ES-I3 (cell line): ENCODE measurements around the gene EEF2K.

ENCODE experiments used
- H3K36me3 ChIP-seq: 2 replicates; pipeline ENCODE4 v1.6.1; 2013; ENCODE audit warnings: mild to moderate bottlenecking, low read length, control low read depth, moderate library complexity; ENCODE audit not compliant: insufficient read depth
- H3K4me1 ChIP-seq: 2 replicates; pipeline ENCODE4 v1.6.1; 2013; ENCODE audit warnings: mild to moderate bottlenecking, control low read depth, low read length; ENCODE audit not compliant: insufficient read depth
- H3K9ac ChIP-seq: 2 replicates; pipeline ENCODE4 v1.6.1; 2013; ENCODE audit warnings: low read depth, mild to moderate bottlenecking, low read length, moderate library complexity
- H3K9me3 ChIP-seq: 2 replicates; pipeline ENCODE4 v1.6.1; 2013; ENCODE audit warnings: mild to moderate bottlenecking, low read length, moderate library complexity; ENCODE audit not compliant: control insufficient read depth, insufficient read depth

The EEF2K gene

DNA sequence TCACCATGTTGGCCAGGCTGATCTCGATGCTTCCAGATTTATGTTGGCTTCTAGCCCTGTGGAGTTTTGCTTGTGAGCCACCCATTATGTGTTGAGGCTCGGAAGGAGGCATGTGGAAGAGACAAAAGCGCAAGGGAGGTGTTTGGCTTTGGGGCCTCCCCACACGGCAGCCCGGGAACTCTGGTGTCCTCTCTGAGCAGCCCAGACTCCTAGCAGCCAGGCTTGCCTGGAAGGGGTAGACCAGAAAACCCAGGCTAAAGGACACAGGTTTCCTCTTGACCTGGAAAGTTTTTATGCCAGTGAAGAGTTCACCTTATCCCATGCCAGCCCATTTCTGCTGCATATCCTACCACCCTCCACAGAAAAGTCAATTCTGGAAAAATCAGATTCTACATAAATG lies 22.7 kb upstream of the EEF2K start:
- Histone ChIP-seq H3K36me3 (no peaks in the 10 kb centered on the region), H3K9ac (no peak overlapping the region), H3K9me3 (no peaks in the 10 kb centered on the region), H3K4me1 (no peaks in the 10 kb centered on the region)

DNA sequence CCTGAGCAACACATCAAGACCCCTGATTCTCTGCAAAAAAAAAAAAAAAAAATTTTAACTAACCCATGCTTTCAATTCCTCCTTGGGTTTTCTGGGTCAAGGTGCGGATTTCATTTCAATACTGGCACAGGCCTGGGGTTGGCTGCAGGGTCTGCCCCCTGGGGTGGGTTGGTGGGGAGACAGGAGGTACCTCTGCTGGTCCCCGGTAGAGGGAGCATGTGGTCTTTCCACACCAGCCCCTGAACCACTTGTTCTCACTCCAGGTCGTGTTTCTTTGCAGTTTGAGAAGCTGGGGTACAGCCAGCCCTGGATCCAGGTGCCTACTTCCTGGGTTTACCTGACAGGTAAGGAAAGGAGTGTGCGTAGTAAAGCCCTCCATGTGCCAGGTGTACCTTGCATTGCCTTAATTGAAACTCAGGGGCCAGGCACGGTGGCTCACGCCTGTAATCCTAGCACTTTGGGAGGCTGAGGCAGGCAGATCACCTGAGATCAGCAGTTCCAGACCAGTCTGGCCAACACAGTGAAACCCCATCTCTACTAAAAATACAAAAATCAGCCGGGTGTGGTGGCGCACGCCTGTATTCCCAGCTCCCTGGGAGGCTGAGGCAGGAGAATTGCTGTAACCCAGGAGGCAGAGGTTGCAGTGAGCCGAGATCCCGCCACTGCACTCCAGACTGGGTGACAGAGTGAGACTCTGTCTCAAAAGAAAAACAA lies 22.0 kb upstream of the EEF2K start:
- Histone ChIP-seq H3K4me1 (peaks cover 3% of the 10 kb centered on the region; the same call in 1 of the 2 replicates), H3K9me3 (no peaks in the 10 kb centered on the region), H3K9ac (no peak overlapping the region), H3K36me3 (no peaks in the 10 kb centered on the region)

DNA sequence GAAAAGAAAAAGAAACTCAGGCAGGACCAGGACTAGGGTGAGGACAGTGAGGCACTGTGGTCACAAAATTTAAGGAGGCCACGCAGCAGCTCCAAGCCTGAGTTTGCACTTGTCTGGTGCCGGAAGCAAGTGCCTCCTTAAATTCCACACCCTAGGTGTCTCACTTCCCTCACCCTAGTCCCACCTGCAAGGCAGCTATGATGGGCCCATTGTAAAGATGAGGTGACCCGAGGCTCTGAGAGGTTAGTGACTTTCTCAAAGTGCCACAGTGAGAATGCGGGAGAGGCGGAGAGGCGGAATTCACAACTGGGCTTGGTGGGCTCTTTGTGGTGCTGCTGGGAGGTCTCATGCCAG lies 21.5 kb upstream of the EEF2K start:
- Histone ChIP-seq H3K36me3 (no peaks in the 10 kb centered on the region), H3K9ac (no peak overlapping the region), H3K9me3 (no peaks in the 10 kb centered on the region), H3K4me1 (peaks cover 7% of the 10 kb centered on the region; the same call in 1 of the 2 replicates)

DNA sequence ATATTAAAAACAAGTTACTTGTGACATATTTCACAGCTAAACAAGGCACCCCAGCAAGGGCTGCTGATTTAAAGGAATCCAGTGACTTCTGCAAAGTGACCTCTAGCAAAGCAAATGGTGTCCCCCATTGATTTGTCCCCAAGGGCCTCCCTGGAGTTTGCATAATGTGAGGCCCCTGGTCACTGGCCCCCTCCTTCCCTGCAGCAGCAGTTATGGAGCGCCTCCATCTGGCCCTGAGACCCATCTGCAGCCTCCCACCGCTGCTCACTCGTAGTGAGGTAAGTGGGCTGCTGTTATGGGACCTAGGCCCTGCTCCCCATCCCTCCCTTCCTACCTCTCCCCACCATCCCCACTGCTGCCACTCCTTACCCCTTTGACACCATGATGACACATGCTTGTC lies 19.6 kb upstream of the EEF2K start:
- Histone ChIP-seq H3K9me3 (no peaks in the 10 kb centered on the region), H3K4me1 (peaks cover 7% of the 10 kb centered on the region; the same call in 1 of the 2 replicates), H3K36me3 (no peaks in the 10 kb centered on the region)

DNA sequence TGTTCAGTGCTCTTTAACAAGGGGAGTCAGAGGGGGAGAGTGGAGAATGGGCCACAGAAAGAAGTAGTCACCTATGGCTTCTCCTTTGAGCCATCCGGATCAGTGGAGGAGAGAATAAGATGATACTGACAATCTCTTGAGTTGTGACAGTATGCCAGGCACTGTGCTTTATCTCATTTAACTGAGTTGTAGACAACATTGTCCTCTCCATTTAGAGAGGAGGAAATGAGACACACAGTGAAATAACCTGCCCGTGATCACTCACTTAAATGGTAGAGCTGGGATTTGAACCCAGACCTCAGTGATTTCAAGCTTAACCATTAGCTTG lies 17.8 kb upstream of the EEF2K start:
- Histone ChIP-seq H3K36me3 (no peaks in the 10 kb centered on the region), H3K9ac (no peak overlapping the region), H3K4me1 (peaks cover 11% of the 10 kb centered on the region; the same call in 1 of the 2 replicates), H3K9me3 (no peaks in the 10 kb centered on the region)

More for the DNA sequence above, 19.6 kb upstream of the EEF2K start:
- no peak overlapping the region for H3K9ac ChIP-seq

DNA sequence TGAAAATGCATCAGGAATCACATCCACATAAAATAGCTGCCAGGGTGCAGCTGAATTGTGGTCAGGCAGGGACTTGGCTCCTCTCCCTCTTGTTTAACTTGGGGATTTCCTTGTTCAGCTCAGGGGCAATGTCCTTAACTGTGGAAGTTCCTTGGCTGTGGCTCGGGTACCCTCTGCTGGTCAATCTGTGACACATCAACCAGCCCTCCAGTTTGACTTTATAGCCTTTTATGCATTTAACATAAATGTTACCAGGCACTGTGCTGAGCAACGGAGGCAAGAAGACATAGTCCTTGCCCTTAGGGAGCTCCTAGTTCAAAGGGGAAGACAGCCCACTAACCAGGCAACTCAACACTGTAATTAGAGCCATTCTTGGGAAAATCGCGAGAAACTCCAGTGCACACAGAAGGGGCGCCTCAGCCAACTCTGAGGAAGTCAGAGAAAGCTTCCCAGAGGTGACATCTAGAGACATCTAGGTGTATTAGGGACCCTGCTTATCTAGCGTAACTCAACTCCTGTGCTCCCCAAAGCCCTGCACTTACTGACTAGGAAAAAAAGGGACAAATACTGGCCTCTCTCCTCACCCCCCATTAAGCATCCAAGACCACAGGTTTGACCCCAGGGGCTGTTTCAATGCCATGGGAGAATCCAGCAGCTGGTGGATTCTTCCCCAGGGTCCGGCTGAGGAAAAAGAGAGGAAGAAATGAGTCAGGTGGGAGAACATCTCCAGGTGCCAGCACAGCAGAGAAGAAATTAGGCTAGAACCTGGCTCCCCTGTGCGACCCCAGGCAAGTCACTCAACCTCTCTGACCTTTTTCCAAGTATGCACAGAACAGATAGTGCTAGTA lies 17.3 kb upstream of the EEF2K start:
- Histone ChIP-seq H3K9me3 (no peaks in the 10 kb centered on the region), H3K36me3 (no peaks in the 10 kb centered on the region), H3K4me1 (peaks cover 11% of the 10 kb centered on the region; the same call in 1 of the 2 replicates), H3K9ac (peak overlapping the region; percentile 77; the same call in 1 of the 2 replicates)

DNA sequence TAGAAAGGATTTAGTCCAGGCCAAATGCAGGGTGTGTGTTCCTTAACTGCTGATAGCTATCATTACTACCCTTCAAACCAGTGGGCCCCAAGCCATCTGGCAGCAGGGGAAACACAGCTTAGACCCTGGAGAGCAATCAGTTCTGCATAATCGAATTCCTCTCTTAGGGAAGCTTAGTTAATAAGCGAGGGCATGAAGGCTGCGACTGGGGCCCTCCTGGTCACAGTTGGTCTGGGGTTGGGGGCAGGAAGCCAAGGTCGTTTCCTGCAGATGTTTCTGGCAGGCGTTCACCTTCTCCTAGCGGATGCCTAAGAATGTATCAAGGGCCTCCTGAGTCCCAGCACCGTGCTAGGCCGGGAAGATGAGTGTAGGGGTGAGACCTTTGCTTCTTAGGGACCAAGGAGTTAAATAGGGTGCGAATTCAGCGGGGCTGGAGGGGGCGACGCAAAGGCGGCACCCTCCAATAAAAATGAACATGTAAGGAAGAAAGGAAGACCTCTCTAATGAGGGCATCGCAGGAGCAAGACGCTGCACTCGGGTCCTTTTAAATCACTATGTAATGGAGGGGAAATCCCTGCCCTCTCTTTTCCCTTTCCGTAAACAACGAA lies 16.5 kb upstream of the EEF2K start:
- peak overlapping the region; percentile 77; the same call in 1 of the 2 replicates for H3K9ac ChIP-seq
- no peaks in the 10 kb centered on the region for H3K9me3 ChIP-seq
- H3K4me1 ChIP-seq = peaks cover 11% of the 10 kb centered on the region; the same call in 1 of the 2 replicates
- no peaks in the 10 kb centered on the region for H3K36me3 ChIP-seq

DNA sequence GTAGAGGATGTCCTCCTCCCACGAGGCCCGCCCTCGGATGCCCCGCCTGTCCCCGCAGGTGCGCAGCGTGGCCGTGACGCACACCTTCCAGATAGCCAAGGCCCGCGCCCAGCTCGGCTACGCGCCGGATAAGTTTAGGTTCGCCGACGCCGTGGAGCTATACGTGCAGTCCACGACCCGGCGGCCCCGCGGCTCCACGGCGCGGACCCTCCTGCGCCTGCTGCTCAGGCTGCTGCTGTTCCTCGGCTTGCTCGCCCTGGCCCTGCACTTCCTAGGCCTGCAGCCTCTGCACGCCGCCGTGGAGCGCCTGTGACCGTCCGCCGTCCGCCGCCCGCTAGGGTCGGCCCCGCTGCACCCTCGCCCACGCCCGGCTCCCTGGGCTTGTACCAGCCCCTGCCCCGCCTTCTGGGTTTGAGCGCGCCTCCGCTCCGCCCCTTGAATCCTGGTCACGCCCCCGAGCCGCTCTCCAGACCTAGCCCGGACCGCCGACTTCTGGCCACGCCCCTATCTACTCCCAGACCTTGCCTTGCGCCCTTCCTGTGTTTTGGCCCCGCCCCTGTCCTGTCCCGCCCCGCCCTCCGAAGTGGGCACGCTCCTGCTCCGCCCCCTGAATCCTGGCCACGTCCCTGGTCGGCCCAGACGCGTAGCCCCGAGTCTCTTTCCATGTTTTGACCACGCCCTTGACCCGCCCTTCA lies 15.8 kb upstream of the EEF2K start:
- H3K4me1 ChIP-seq = peaks cover 17% of the 10 kb centered on the region
- no peaks in the 10 kb centered on the region for H3K36me3 ChIP-seq
- H3K9me3 ChIP-seq = no peaks in the 10 kb centered on the region
- peak overlapping the region; percentile 77; the same call in 1 of the 2 replicates for H3K9ac ChIP-seq

DNA sequence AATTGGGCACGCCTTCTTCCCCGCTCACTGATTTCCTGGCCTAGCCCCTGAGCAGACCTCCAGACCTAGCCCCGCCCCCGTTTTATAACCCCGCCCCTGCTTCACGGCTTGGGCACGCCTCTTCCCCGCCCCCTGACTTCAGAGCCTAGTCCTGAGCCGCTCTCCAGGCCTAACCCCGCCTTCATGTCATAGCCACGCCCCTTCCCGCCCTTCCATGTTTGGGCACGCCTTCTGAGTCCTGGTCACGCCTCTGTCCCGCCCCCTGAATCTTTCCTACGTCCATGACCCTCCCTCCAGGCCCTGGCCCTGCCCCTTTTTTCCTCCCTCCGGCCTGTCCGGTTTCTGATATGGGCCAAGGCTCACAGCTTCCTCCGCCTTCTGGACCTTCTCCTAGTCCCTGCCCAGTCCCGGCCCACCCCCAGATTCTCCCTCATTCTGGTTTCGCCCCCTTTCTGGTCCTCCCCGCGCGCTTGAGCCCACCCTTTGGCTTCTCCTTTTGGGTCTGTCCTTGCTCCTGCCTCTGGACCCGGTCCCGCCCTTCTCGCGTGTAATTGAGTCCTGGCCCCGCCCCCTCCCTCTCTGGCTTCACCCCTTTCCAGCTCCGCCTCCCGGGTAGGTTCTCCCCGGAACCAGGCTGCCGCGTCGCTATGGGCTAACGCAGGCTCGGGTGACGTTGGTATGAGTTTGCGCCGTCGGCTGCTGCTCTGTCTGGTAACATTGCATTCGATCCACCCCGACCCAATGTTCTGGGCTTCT lies 15.1 kb upstream of the EEF2K start:
- no peaks in the 10 kb centered on the region for H3K9me3 ChIP-seq
- H3K4me1 ChIP-seq = peaks cover 17% of the 10 kb centered on the region
- H3K9ac ChIP-seq = peak overlapping the region; percentile 92

DNA sequence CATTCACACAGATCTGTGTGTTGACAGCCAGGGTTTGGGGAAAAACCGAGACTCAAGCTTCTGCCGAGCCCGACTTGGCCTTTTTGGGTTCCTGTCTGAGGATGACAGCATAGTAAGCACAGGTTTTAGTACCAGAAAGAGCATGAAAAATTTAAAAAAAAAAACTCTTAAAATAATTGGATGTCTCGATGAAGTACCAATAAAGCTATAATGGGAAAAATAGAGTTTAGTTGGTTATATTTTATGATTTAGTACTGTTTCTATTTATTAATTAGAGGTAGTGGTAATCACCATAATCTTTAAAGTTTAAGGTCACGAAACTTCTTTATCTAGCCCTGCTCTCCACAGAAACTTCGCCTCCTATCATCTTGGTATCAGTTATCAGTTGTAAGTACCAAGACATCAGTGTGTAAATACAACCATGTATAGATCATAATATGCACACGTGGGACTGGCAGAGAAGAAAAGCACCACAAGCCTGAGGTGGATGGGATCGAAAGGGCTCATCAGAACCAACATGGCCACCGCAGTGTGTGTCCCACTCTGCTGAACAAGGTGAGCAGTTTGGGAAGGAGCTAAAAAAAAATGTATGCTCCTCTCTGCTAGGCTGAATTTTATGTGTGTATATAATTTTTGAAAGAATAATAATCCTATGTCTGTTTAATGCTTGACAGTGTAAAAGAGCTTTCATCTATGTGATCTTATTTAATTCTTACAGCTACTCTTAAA lies 14.4 kb upstream of the EEF2K start:
- Histone ChIP-seq H3K9me3 (no peaks in the 10 kb centered on the region), H3K9ac (peak overlapping the region; percentile 92), H3K36me3 (no peaks in the 10 kb centered on the region), H3K4me1 (peaks cover 17% of the 10 kb centered on the region)

More for the DNA sequence above, 15.1 kb upstream of the EEF2K start:
- no peaks in the 10 kb centered on the region for H3K36me3 ChIP-seq

DNA sequence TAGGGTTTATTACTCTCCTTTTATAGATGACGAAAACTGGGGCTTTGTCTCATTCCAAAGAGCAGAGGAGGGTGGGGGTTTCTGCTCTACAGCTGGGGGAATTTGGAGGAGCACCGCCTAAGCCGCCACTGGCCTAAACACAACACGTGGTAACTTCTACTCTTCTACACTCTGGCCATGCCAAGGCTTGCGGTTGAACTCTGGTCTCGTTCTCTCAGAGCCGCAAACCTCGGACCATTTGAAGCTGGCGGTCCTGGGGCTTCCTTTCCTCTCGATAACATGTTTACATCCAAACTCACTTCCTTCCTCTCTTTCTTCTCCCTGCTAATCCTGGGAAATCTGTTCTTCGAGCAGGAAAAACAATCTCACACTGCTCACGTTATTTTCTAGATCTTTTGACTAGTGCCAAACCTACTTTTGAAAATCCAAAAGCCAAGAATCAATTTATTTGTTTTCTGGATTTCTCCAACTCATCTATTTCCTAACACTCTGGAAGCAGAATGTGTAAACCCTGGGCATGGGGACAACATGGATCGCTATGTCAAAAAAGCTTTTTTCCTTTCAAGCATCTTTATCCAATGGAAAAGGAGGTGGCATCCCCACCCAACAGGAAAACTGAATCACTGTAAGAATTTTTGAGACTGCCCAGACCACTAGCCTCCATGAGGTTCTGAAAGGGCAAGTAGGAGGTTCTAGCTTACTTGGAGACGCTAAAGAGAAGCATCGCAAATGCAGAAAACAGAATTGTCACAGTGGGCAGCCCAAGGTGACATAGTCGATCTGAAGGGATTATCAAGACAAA lies 13.6 kb upstream of the EEF2K start:
- Histone ChIP-seq H3K9me3 (no peaks in the 10 kb centered on the region), H3K4me1 (peaks cover 17% of the 10 kb centered on the region), H3K36me3 (no peaks in the 10 kb centered on the region), H3K9ac (peak overlapping the region; percentile 92)

DNA sequence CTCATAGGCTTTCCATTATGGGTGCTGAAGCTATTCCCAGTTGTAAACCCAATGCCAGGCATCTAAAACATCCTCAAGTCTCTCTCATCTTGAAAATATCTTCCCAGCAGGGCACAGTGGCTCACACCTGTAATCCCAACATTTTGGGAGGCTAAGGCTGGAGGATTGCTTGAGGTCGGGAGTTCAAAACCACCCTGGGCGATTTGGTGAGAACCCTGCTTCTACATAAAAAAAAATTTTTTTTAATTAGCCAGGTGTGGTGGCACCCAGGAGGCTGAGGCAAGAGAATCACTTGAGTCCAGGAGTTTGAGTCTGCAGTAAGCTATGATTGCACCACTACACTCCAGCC lies 13.0 kb upstream of the EEF2K start:
- Histone ChIP-seq H3K9ac (no peak overlapping the region), H3K36me3 (no peaks in the 10 kb centered on the region), H3K9me3 (no peaks in the 10 kb centered on the region), H3K4me1 (peaks cover 17% of the 10 kb centered on the region)
